Dermis microvascular lymphatic vessel endothelial cell (primary cell): ENCODE data around the gene AMER2. TPM values are rescaled to one million over a fixed set of nuclear protein-coding genes. Genes with fewer than 3 reads are reported as not detected.
"Not testable (repeated sequence)": the region's sequence is repeated elsewhere in the genome, so short reads cannot be mapped to it uniquely, and the experiment has no call there.

Experiments
- DNase-seq, 2 donors: peaks; one replicate each; pipeline versions ENCODE4 v3.0.0 to v3.0.0-alpha.2; 2010; ENCODE audit warnings: low read depth in 2 of 2
- total RNA-seq: library from RNA; depleted of rRNA; stranded (reverse); fragments of >200 nt; gene quantifications from 2 replicates; pipeline ENCODE4 v1.2.1, GENCODE V29; 2014

The AMER2 gene
- total RNA-seq, 1 donor from 2014 or later, result not detected

GRCh38 chr13:25186187-25186586 is 14.1 kb upstream of the AMER2 start:
- no peak for DNase-seq

- no peak for DNase-seq
Observed at GRCh38 chr13:25181597-25181996, 9.5 kb upstream of the AMER2 start.

GRCh38 chr13:25180775-25181537 is 8.9 kb upstream of the AMER2 start:
- no peak for DNase-seq

GRCh38 chr13:25179832-25180774 is 8.0 kb upstream of the AMER2 start:
- DNase-seq, result no peak

- DNase-seq, result no peak
Observed at GRCh38 chr13:25179011-25179410, 6.9 kb upstream of the AMER2 start.

- DNase-seq, result no peak
Observed at GRCh38 chr13:25178070-25178469, 6.0 kb upstream of the AMER2 start.

GRCh38 chr13:25177636-25178035 is 5.5 kb upstream of the AMER2 start:
- no peak for DNase-seq

- no peak for DNase-seq
Observed at GRCh38 chr13:25177012-25177411, 4.9 kb upstream of the AMER2 start.

GRCh38 chr13:25175431-25175830 is 3.3 kb upstream of the AMER2 start:
- DNase-seq, result no peak

GRCh38 chr13:25175026-25175425 is 2.9 kb upstream of the AMER2 start:
- DNase-seq, result no peak

GRCh38 chr13:25174304-25174703 is 2.2 kb upstream of the AMER2 start:
- DNase-seq, result no peak

- no peak for DNase-seq
Observed at GRCh38 chr13:25172303-25172630, 179 bp upstream of the AMER2 start.

- DNase-seq, result no peak
Observed at GRCh38 chr13:25171170-25171516, 945 bp downstream of the AMER2 start.

- DNase-seq, result peak in 1 of 2 donors; percentile 1
Observed at GRCh38 chr13:25170554-25171111, 1.5 kb downstream of the AMER2 start.

- no peak for DNase-seq
Observed at GRCh38 chr13:25169951-25170553, 2.0 kb downstream of the AMER2 start.

GRCh38 chr13:25169356-25169755 is 2.7 kb downstream of the AMER2 start:
- no peak for DNase-seq

GRCh38 chr13:25168790-25169189 is 3.3 kb downstream of the AMER2 start:
- no peak for DNase-seq

GRCh38 chr13:25167382-25168174 is 4.5 kb downstream of the AMER2 start:
- DNase-seq, result no peak

GRCh38 chr13:25166306-25166705 is 5.8 kb downstream of the AMER2 start:
- no peak for DNase-seq

GRCh38 chr13:25165663-25166062 is 6.4 kb downstream of the AMER2 start:
- no peak for DNase-seq

- DNase-seq, result not testable (repeated sequence)
Observed at GRCh38 chr13:25165163-25165562, 6.9 kb downstream of the AMER2 start.
